G401.6 (cell line): Measurements from ENCODE around the gene G6PD.
"Not testable (repeated sequence)": the region's sequence is repeated elsewhere in the genome, so short reads cannot be mapped to it uniquely, and the experiment has no call there.

Experiments
- FAIRE-seq: peaks from 2 replicates; lab custom pipeline; 2012; peaks lifted over from hg19 to GRCh38; lab: Jason Lieb, UNC

G6PD gene

GRCh38 chrX:154546354-154547244, at the start of gene G6PD:
G6PD (minus strand) TSS chrX:154546846; CDS start chrX:154546155, 691 bp downstream.
- FAIRE-seq = no peak

- no peak for FAIRE-seq
Observed at GRCh38 chrX:154595559-154596249, 49.1 kb upstream of the G6PD start.

DNA sequence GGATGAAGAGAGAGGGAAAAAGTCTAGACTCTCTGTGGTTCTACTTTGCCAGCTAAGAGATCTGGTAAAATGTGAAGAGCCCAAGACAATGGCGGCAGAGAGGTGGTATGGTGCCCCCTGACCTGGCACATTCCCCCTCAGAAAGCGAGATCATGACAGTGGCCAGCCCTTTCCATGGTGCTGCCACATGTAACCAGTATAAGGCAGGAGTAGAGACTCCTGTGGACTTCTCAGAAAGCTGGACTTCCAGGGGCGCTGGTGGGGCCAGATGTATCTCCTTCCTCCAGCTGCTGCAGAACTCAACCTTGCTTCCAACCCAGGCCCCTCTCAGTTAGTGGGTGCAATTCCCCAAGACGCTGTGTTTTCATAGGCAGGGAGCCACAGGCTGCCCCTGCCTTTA, 47.8 kb upstream of the G6PD start:
- FAIRE-seq = no peak

DNA sequence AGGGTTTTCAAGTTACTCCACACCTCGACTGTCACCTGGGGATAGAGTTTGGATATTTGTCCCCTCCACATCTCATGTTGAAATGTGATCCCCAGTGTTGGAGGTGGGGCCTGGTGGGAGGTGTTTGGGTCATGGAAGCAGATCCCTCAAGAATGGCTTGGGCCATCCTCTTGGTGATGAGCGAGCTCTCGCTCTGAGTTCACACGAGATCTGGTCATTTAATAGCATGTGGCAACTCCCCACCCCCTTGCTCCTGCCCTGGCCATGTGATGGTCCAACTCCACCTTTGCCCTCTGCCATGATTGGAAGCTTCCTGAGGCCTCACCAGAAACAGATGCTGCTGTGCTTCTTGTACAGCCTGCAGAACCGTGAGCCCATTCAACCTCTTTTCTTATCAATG, 46.6 kb upstream of the G6PD start:
- FAIRE-seq = no peak

GRCh38 chrX:154592505-154592904, 45.9 kb upstream of the G6PD start:
- FAIRE-seq = no peak

- peak; percentile 96 for FAIRE-seq
Observed at GRCh38 chrX:154590415-154590814, 43.8 kb upstream of the G6PD start.

DNA sequence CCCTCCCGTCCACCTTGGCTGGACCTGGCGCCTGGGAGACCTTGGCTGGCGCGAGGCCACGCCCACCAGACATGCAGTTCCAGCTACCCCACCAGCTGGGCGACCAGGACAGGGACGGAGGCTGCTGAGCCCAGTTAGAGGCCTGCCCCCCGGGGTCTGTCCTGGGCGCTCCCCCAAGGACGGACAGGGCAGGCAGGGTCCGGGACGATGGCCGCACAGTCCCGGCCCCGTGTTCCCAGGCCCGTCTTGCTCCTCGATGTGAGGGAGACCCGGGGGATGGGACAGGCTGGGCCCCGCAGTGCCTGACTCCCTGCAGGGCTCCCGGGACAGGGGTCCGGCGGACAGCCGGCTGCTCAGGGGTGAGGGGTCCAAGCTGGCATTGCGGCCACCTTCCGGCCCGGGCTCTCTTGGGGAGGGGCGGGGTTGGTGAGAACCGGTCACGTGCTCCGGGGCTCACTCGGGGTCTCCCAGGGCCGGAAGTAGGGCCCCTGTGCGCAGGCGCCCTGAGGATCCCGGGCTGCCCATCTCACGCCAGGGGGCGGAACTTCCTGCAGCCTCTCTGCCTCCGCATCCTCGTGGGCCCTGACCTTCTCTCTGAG, 38.0 kb upstream of the G6PD start, which contains the start of gene CTAG1A:
Gene CTAG1A, plus strand, starts transcription at position 549 of the 599 bp plus-strand sequence. CDS start 74 bp downstream, outside the sequence.
- FAIRE-seq = not testable (repeated sequence)

DNA sequence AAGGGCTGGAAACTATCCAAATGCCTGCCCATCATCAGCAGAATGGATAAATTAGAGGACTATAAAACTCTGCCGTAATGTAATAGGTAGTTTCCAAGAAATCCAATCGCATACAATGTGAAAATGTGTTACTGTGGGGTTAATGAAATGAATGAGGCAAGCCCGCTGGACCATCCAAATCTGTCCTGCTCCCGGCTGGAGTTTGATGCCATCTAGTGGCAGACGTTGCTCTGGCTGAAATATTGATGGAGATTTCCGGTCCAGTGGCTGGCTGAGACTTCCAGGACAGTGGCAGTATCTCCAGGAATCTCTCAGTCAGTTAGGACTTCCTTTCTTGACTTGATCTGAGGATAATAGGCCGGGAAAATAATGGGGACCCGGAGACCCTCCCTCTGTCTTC, 36.3 kb upstream of the G6PD start:
- FAIRE-seq = not testable (repeated sequence)

DNA sequence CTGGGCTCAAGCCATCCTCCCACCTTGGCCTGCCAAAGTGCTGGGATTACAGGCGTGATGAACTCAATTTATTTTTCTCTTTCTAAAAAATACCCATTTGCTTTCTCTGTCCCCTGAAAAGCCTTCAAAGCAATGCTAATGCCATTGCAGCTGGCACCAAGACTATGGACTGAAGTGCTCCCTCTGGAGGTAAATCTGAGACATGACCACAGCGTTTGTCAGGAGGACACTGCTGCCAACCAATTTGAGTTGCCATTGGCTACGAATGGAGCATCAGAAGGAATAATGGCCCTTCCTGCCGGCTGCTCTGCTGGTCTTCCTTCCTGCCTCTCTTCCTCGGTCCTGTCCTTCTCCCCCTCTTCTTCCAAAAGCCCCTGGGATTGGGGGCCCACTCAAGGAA, 28.4 kb upstream of the G6PD start:
- peak; percentile 87 for FAIRE-seq

- not testable (repeated sequence) for FAIRE-seq
Observed at GRCh38 chrX:154573061-154573460, 26.4 kb upstream of the G6PD start.

DNA sequence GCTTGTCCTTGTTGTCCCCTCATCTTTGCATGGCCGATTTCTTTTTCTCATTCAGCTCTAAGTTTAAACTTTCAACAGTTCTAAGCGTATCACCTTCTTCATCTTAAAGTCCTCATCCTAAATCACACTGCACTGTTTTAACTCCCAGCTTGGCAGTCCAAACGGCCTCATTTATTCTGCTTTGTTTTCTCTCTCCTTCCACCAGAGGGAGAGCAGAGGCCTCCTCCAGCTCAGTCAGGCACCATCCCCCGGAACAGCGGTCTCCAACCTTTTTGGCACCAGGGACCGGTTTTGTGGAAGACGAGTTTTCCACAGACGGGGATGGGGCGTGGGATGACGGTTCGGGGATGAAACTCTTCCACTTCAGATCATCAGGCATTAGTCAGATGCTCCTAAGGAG, 23.7 kb upstream of the G6PD start:
- FAIRE-seq = peak; percentile 19

DNA sequence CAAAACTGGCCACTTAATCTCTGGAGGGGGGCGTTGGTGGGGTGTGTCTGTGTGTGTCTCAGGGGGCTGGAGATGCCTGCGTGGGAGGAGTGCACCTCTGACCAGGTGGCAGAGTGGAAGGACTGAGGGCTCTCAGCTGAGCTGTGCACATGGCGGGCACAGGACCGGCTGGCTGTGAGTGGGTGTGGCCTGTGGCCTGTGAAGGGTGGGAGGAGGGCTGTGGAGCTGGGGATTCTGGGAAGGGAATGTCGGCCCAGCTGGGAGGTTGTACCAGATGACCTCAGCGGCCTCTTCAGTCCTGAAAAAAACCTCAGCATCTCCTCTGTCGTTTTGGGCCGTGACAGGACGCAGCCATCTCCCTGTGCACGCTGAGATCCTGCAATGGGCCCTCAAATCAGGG, 15.6 kb upstream of the G6PD start:
- FAIRE-seq = not testable (repeated sequence)

DNA sequence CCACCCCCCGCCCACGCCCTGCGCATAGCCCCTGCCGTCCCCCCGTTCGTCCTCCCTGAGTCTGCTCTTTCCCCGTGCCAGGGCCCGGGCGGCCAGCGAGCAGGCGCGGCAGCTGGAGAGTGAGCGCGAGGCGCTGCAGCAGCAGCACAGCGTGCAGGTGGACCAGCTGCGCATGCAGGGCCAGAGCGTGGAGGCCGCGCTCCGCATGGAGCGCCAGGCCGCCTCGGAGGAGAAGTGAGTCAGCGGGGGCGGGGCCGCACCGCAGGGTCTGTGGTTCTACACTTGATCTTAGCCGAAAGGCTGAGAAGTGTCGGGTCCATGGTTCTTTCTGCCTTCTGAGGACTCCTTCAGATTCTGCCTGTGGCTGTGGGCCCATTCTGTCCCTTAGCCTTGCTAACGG, 13.7 kb upstream of the G6PD start:
- FAIRE-seq = not testable (repeated sequence)

DNA sequence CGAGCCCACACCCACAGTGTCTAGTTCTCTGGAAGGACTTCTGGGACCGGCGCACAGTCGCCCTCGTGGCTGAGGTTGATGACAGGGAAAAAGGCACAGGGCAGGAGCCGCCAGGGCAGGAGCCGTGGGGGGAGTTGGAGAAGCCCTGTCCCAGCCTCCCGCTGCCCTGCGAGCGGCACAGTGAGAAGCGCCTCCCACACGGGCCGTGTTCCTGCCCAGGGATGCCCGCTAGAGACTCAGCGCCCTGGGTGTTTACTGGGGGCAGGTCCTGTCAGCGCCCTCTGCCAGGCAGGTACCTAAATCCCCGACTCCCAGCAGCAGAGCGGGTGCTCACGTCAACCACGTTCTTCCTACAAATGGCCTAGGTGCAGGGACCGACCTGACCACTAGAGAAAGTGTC, 12.2 kb upstream of the G6PD start:
- not testable (repeated sequence) for FAIRE-seq

- not testable (repeated sequence) for FAIRE-seq
Observed at GRCh38 chrX:154558060-154558690, 11.5 kb upstream of the G6PD start.

DNA sequence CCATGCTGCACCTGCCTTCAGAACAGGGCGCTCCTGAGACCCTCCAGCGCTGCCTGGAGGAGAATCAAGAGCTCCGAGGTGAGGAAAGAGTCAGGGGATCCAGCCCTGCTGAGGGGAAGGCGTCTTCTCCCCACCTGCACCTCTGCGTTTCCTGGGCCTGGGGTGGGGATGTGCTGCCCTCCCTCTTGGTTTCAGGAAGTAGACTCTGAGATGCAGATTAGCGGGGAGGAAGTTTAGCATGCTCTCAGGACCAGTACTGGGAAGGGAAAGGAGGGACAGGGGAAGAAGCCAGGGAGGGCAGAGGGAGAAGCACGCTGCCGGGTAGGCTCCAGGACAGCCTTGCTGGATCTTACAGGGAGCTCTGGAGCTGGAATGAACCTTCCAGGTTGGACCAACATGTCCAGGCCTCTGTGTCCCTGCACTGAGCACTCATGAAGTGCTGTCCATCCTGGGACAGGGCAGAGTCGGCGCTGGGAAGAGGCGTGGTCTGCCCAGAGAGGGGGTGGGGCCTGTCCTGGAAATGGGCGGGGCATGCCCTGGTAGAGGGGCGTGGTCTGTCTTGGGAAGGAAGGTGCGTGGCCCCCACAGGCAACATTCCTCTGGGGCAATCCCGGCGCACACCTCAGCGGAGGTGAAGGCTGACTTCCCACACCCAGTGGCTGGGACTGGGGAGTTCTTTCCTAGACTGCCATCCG, 5.6 kb upstream of the G6PD start:
- FAIRE-seq = not testable (repeated sequence)

DNA sequence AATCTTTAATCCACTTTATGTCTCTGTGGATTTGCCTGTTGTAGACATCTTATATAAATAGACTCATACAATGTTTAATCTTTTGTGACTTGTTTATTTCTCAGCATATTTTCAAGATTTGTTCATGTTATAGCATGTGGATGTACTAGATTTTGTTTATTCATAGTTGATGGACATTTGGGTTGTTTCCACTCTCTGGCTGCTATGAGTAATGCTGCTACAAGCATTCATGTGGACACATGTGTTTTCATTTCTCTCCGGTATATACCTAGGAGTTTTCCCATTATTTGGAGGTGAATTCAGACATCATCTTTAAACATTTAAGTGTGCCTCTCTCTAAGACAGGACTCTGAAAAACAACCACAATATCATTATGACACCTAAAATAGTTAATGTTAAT, 3.1 kb upstream of the G6PD start:
- no peak for FAIRE-seq

- FAIRE-seq = no peak
Observed at GRCh38 chrX:154548028-154548316, 1.3 kb upstream of the G6PD start.

- peak; percentile 92 for FAIRE-seq
Observed at GRCh38 chrX:154547245-154548027, 790 bp upstream of the G6PD start, which contains the start of gene IKBKG. IKBKG (plus strand) TSS chrX:154547620; CDS start chrX:154552003, 4,383 bp downstream.

DNA sequence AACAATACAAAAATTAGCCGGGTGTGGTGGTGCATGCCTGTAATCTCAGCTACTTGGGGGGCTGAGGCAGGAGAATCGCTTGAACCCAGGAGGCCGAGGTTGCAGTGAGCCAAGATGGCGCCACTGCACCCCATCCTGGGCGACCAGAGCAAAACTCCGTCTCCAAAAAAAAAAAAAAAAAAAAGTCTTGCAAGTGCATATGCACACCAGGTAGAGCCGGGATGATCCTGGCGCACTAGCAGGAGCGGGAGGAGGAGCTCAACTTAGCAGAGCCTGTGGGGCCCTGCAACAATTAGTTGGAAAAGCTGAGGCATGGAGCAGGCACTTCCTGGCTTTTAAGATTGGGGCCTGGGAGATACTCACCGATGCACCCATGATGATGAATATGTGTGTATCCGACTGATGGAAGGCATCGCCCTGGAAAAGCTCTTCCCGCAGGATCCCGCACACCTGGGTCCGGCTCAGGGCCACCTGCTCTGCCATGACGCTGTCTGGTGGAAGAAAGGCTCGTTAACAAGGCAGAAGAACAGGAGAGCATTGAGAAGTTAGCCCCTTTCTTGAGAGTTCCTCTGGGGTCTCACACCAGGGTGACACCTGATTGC, 872 bp downstream of the G6PD start:
- FAIRE-seq = no peak
